Measurements from ENCODE around the gene ANKHD1. TPM values are rescaled to one million over a fixed set of nuclear protein-coding genes. Genes with fewer than 3 reads are reported as not detected.
A peak's percentile ranks its signal among the peaks of the same experiment; 100 is the strongest.

ANKHD1 gene
- total RNA-seq, 1 donor from 2014 or later = 82.3 TPM

DNA sequence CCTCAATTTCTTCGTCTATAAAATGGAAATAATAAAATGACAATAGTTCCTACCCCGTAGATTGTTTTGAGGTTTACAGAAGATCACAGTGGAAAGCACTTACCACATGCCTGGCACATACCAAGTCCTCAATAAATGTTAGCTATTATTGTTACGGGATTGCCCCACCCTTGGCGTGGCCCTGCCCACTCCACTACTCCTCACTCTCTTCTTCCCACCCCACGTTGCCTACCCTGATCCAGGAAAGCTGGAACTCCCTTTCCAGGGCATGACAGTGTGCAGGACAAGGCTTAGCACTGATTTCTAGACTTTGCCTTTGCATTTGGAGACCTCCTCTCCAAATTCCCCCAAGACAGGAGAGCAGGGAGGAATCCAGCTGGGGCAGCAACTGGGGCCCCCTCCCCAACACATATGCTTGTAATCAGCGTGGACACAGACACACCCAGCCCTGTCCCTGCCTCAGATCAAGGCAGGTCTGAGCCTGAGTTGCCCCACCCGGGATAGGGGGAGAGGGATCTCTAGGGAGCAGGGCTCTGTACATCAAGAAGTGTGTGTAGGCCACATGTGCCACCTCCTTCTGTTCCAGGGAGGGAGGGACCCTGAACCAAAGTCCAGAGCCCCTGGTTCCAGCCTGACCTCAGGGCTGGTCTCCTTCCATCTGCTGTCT, 34.9 kb upstream of the ANKHD1 start:
- no peak overlapping the region for H3K4me3 Mint-ChIP-seq (ENCODE audit: unreplicated experiment)
- H3K4me1 Mint-ChIP-seq (ENCODE audit: unreplicated experiment) = peaks cover 3% of the 10 kb centered on the region
- no peaks in the 10 kb centered on the region for H3K9me3 Mint-ChIP-seq (ENCODE audit: unreplicated experiment)
- DNase-seq (ENCODE audit: extremely low spot score, unreplicated experiment) = no peak
- H3K27ac Mint-ChIP-seq (ENCODE audit: unreplicated experiment) = no peak overlapping the region
- no peaks in the 10 kb centered on the region for H3K36me3 Mint-ChIP-seq (ENCODE audit: unreplicated experiment)
- H3K27me3 Mint-ChIP-seq (ENCODE audit: unreplicated experiment) = no peaks in the 10 kb centered on the region
- TF ChIP-seq, protein P1, sequence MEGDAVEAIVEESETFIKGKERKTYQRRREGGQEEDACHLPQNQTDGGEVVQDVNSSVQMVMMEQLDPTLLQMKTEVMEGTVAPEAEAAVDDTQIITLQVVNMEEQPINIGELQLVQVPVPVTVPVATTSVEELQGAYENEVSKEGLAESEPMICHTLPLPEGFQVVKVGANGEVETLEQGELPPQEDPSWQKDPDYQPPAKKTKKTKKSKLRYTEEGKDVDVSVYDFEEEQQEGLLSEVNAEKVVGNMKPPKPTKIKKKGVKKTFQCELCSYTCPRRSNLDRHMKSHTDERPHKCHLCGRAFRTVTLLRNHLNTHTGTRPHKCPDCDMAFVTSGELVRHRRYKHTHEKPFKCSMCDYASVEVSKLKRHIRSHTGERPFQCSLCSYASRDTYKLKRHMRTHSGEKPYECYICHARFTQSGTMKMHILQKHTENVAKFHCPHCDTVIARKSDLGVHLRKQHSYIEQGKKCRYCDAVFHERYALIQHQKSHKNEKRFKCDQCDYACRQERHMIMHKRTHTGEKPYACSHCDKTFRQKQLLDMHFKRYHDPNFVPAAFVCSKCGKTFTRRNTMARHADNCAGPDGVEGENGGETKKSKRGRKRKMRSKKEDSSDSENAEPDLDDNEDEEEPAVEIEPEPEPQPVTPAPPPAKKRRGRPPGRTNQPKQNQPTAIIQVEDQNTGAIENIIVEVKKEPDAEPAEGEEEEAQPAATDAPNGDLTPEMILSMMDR (IDR thresholded peaks at IDR 0.05) = no peak

DNA sequence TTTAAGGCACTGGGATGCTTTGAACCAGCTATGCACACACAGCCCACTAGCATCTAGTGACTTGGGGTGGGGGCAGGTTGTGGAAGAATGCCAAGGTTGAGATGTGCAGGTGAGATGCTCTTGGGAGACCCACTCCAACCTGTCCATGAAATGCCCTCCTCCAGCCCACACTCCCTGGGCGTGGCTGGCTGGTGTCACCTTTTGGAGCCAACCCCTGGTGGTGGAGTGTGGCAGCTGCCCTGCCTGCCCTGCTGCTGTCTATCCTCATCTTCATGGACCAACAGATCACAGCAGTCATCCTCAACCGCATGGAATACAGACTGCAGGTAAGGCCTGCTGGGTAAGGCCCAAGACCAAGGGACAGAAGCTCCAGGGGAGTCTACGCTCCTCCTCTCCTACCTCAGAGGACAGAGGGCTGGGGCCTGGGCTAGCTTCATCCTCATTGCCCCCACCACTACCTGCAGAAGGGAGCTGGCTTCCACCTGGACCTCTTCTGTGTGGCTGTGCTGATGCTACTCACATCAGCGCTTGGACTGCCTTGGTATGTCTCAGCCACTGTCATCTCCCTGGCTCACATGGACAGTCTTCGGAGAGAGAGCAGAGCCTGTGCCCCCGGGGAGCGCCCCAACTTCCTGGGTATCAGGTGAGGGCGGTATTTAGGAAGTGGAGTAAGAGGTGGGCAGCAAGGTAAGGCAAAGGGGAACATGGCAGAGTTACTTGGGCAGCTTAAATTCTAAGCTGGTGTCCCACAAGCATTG, 34.2 kb upstream of the ANKHD1 start:
- Mint-ChIP-seq H3K4me1 (ENCODE audit: unreplicated experiment) (peaks cover 3% of the 10 kb centered on the region), H3K4me3 (ENCODE audit: unreplicated experiment) (no peak overlapping the region), H3K27me3 (ENCODE audit: unreplicated experiment) (no peaks in the 10 kb centered on the region), H3K27ac (ENCODE audit: unreplicated experiment) (no peak overlapping the region), H3K36me3 (ENCODE audit: unreplicated experiment) (no peaks in the 10 kb centered on the region), H3K9me3 (ENCODE audit: unreplicated experiment) (no peaks in the 10 kb centered on the region)
- TF ChIP-seq, protein P1 (IDR thresholded peaks at IDR 0.05) = no peak
- no peak for DNase-seq (ENCODE audit: extremely low spot score, unreplicated experiment)

DNA sequence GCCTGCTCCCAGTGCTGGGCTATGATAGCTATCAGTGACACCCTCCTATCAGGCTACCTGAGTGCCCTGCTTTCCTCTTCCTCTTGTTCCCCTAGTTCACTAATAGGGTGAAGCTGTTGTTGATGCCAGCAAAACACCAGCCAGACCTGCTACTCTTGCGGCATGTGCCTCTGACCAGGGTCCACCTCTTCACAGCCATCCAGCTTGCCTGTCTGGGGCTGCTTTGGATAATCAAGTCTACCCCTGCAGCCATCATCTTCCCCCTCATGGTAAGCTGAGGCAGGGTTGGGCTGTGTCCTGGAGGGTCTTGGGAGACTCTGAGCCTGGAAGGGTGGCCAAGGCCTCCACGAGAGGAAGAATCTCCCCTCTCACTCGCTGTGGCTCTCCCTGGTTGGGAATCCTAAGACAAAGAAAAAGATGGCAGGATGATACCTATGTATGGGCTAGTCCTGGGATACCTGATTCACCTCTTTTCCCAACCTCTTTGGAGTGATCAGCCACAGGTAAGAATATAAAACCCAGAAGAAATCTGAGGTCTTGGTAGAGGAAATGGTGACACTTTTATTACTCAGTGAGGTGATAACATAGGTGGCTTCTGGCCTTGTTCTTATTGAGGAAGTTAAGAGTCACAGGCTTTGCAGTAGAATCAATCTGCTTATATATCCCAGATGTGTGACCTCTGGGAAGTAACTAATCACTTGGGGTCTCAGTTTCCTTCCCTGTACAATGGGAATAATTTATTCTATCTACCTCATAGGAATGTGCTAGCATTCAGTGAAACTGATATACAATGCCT, 30.1 kb upstream of the ANKHD1 start:
- no peak overlapping the region for H3K4me3 Mint-ChIP-seq (ENCODE audit: unreplicated experiment)
- no peak overlapping the region for H3K27ac Mint-ChIP-seq (ENCODE audit: unreplicated experiment)
- H3K27me3 Mint-ChIP-seq (ENCODE audit: unreplicated experiment) = no peaks in the 10 kb centered on the region
- no peak for DNase-seq (ENCODE audit: extremely low spot score, unreplicated experiment)
- TF ChIP-seq, protein P1 (IDR thresholded peaks at IDR 0.05) = no peak
- H3K36me3 Mint-ChIP-seq (ENCODE audit: unreplicated experiment) = no peaks in the 10 kb centered on the region
- no peaks in the 10 kb centered on the region for H3K9me3 Mint-ChIP-seq (ENCODE audit: unreplicated experiment)
- peaks cover 4% of the 10 kb centered on the region for H3K4me1 Mint-ChIP-seq (ENCODE audit: unreplicated experiment)

DNA sequence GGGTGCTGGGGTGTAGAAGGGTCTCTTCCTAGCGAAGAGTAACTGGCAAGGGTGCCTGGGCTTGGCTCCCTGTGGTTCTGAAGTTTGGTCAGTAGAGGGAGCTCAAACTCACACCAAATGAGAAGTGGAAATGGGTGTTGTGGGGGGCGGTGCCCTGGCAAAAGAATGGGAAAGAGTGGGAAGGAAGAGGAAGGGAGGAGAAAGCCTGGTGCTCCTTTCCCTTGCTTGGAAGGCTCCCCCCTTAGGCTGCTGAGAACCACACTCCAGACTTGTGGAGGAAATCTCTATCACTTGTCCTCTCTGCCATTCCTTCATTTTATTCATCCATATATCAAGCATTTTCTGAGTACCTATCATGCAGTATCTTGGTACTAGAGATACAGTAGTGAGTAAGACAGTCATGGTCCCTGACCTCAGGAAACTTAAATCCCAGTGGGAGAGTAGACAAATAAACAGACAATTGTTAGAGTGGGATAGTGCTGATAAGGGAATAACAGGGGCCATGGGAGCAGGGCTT, 28.6 kb upstream of the ANKHD1 start:
- Mint-ChIP-seq H3K27me3 (ENCODE audit: unreplicated experiment) (no peaks in the 10 kb centered on the region), H3K36me3 (ENCODE audit: unreplicated experiment) (no peaks in the 10 kb centered on the region), H3K27ac (ENCODE audit: unreplicated experiment) (no peak overlapping the region), H3K4me3 (ENCODE audit: unreplicated experiment) (no peak overlapping the region), H3K9me3 (ENCODE audit: unreplicated experiment) (no peaks in the 10 kb centered on the region), H3K4me1 (ENCODE audit: unreplicated experiment) (peaks cover 4% of the 10 kb centered on the region)
- TF ChIP-seq, protein P1 (IDR thresholded peaks at IDR 0.05) = peak; percentile 82
- no peak for DNase-seq (ENCODE audit: extremely low spot score, unreplicated experiment)

Measured in osteocyte (in vitro differentiated cells).